Measurements from ENCODE around the gene ZFAND6.

Gene ZFAND6

GRCh38 chr15:80049046-80049445 is 10.4 kb upstream of the ZFAND6 start:
- H3K27me3 ChIP-seq (ENCODE audit: control insufficient read depth, insufficient read depth, low read length): no peaks in the 10 kb centered on the region
- no peak for DNase-seq (ENCODE audit: low read depth, low spot score)
- no peak overlapping the region for H3K27ac ChIP-seq (ENCODE audit: low read length)
- H3K4me3 ChIP-seq (ENCODE audit: low read length): no peak overlapping the region
- H3K36me3 ChIP-seq (ENCODE audit: control insufficient read depth, insufficient read depth, low read length): no peaks in the 10 kb centered on the region
- no peaks in the 10 kb centered on the region for H3K9me3 ChIP-seq (ENCODE audit: control insufficient read depth, insufficient read depth, low read length)
- H3K4me1 ChIP-seq (ENCODE audit: control insufficient read depth, insufficient read depth, low read length): no peaks in the 10 kb centered on the region
- WGBS (ENCODE audit: insufficient coverage, insufficient read length): no CpG with 5 or more reads among the region's 2 CpGs

- Histone ChIP-seq H3K4me3 (ENCODE audit: low read length) (no peak overlapping the region), H3K36me3 (ENCODE audit: control insufficient read depth, insufficient read depth, low read length) (no peaks in the 10 kb centered on the region), H3K27me3 (ENCODE audit: control insufficient read depth, insufficient read depth, low read length) (no peaks in the 10 kb centered on the region), H3K27ac (ENCODE audit: low read length) (no peak overlapping the region), H3K9me3 (ENCODE audit: control insufficient read depth, insufficient read depth, low read length) (no peaks in the 10 kb centered on the region), H3K4me1 (ENCODE audit: control insufficient read depth, insufficient read depth, low read length) (0 out of 2 replicates have a peak, but pooled peaks cover under 1% of the 10 kb centered on the region)
- WGBS (ENCODE audit: insufficient coverage, insufficient read length): no CpG with 5 or more reads among the region's 6 CpGs
- DNase-seq (ENCODE audit: low read depth, low spot score): no peak
Measured at GRCh38 chr15:80052597-80053304, 6.7 kb upstream of the ZFAND6 start.

- Histone ChIP-seq H3K9me3 (ENCODE audit: control insufficient read depth, insufficient read depth, low read length) (no peaks in the 10 kb centered on the region), H3K27me3 (ENCODE audit: control insufficient read depth, insufficient read depth, low read length) (no peaks in the 10 kb centered on the region), H3K27ac (ENCODE audit: low read length) (no peak overlapping the region), H3K4me3 (ENCODE audit: low read length) (no peak overlapping the region), H3K4me1 (ENCODE audit: control insufficient read depth, insufficient read depth, low read length) (0 out of 2 replicates have a peak, but pooled peaks cover 1% of the 10 kb centered on the region), H3K36me3 (ENCODE audit: control insufficient read depth, insufficient read depth, low read length) (no peaks in the 10 kb centered on the region)
- no peak for DNase-seq (ENCODE audit: low read depth, low spot score)
- no CpG with 5 or more reads among the region's 2 CpGs for WGBS (ENCODE audit: insufficient coverage, insufficient read length)
Measured at GRCh38 chr15:80055933-80056332, 3.5 kb upstream of the ZFAND6 start.

GRCh38 chr15:80058044-80058443 is 1.4 kb upstream of the ZFAND6 start:
- H3K4me3 ChIP-seq (ENCODE audit: low read length): no peak overlapping the region
- H3K4me1 ChIP-seq (ENCODE audit: control insufficient read depth, insufficient read depth, low read length): 0 out of 2 replicates have a peak, but pooled peaks cover 1% of the 10 kb centered on the region
- no CpG with 5 or more reads among the region's 6 CpGs for WGBS (ENCODE audit: insufficient coverage, insufficient read length)
- no peaks in the 10 kb centered on the region for H3K27me3 ChIP-seq (ENCODE audit: control insufficient read depth, insufficient read depth, low read length)
- no peak for DNase-seq (ENCODE audit: low read depth, low spot score)
- H3K36me3 ChIP-seq (ENCODE audit: control insufficient read depth, insufficient read depth, low read length): no peaks in the 10 kb centered on the region
- H3K27ac ChIP-seq (ENCODE audit: low read length): no peak overlapping the region
- H3K9me3 ChIP-seq (ENCODE audit: control insufficient read depth, insufficient read depth, low read length): no peaks in the 10 kb centered on the region

- no peaks in the 10 kb centered on the region for H3K9me3 ChIP-seq (ENCODE audit: control insufficient read depth, insufficient read depth, low read length)
- peak overlapping the region; percentile 76 for H3K4me3 ChIP-seq (ENCODE audit: low read length)
- no peaks in the 10 kb centered on the region for H3K36me3 ChIP-seq (ENCODE audit: control insufficient read depth, insufficient read depth, low read length)
- H3K4me1 ChIP-seq (ENCODE audit: control insufficient read depth, insufficient read depth, low read length): peaks cover 3% of the 10 kb centered on the region; the same call in 1 of the 2 replicates
- no peak overlapping the region for H3K27ac ChIP-seq (ENCODE audit: low read length)
- no CpG with 5 or more reads among the region's 72 CpGs for WGBS (ENCODE audit: insufficient coverage, insufficient read length)
- no peak for DNase-seq (ENCODE audit: low read depth, low spot score)
- no peaks in the 10 kb centered on the region for H3K27me3 ChIP-seq (ENCODE audit: control insufficient read depth, insufficient read depth, low read length)
Measured at GRCh38 chr15:80059786-80060355, 395 bp downstream of the ZFAND6 start.

- WGBS (ENCODE audit: insufficient coverage, insufficient read length): no CpG with 5 or more reads among the region's 26 CpGs
- Histone ChIP-seq H3K27me3 (ENCODE audit: control insufficient read depth, insufficient read depth, low read length) (no peaks in the 10 kb centered on the region), H3K4me3 (ENCODE audit: low read length) (peak overlapping the region; percentile 76; the same call in 1 of the 2 replicates), H3K4me1 (ENCODE audit: control insufficient read depth, insufficient read depth, low read length) (peaks cover 3% of the 10 kb centered on the region; the same call in 1 of the 2 replicates), H3K9me3 (ENCODE audit: control insufficient read depth, insufficient read depth, low read length) (no peaks in the 10 kb centered on the region), H3K27ac (ENCODE audit: low read length) (no peak overlapping the region), H3K36me3 (ENCODE audit: control insufficient read depth, insufficient read depth, low read length) (no peaks in the 10 kb centered on the region)
- DNase-seq (ENCODE audit: low read depth, low spot score): no peak
Measured at GRCh38 chr15:80060356-80061006, 1.0 kb downstream of the ZFAND6 start.

- no peak for DNase-seq (ENCODE audit: low read depth, low spot score)
- H3K27ac ChIP-seq (ENCODE audit: low read length): no peak overlapping the region
- H3K36me3 ChIP-seq (ENCODE audit: control insufficient read depth, insufficient read depth, low read length): no peaks in the 10 kb centered on the region
- H3K4me1 ChIP-seq (ENCODE audit: control insufficient read depth, insufficient read depth, low read length): peaks cover 3% of the 10 kb centered on the region; the same call in 1 of the 2 replicates
- no peaks in the 10 kb centered on the region for H3K27me3 ChIP-seq (ENCODE audit: control insufficient read depth, insufficient read depth, low read length)
- WGBS (ENCODE audit: insufficient coverage, insufficient read length): no CpG with 5 or more reads among the region's 5 CpGs
- no peak overlapping the region for H3K4me3 ChIP-seq (ENCODE audit: low read length)
- H3K9me3 ChIP-seq (ENCODE audit: control insufficient read depth, insufficient read depth, low read length): no peaks in the 10 kb centered on the region
Measured at GRCh38 chr15:80061582-80061981, 2.1 kb downstream of the ZFAND6 start.

- Histone ChIP-seq H3K27me3 (ENCODE audit: control insufficient read depth, insufficient read depth, low read length) (no peaks in the 10 kb centered on the region), H3K36me3 (ENCODE audit: control insufficient read depth, insufficient read depth, low read length) (no peaks in the 10 kb centered on the region), H3K4me3 (ENCODE audit: low read length) (no peak overlapping the region), H3K9me3 (ENCODE audit: control insufficient read depth, insufficient read depth, low read length) (no peaks in the 10 kb centered on the region), H3K4me1 (ENCODE audit: control insufficient read depth, insufficient read depth, low read length) (peaks cover 3% of the 10 kb centered on the region), H3K27ac (ENCODE audit: low read length) (no peak overlapping the region)
- DNase-seq (ENCODE audit: low read depth, low spot score): no peak
Measured at GRCh38 chr15:80066912-80067311, 7.4 kb downstream of the ZFAND6 start.

- no peaks in the 10 kb centered on the region for H3K9me3 ChIP-seq (ENCODE audit: control insufficient read depth, insufficient read depth, low read length)
- H3K4me3 ChIP-seq (ENCODE audit: low read length): no peak overlapping the region
- no peak overlapping the region for H3K27ac ChIP-seq (ENCODE audit: low read length)
- DNase-seq (ENCODE audit: low read depth, low spot score): no peak
- no peaks in the 10 kb centered on the region for H3K36me3 ChIP-seq (ENCODE audit: control insufficient read depth, insufficient read depth, low read length)
- H3K27me3 ChIP-seq (ENCODE audit: control insufficient read depth, insufficient read depth, low read length): no peaks in the 10 kb centered on the region
- WGBS (ENCODE audit: insufficient coverage, insufficient read length): no CpG with 5 or more reads among the region's 11 CpGs
- H3K4me1 ChIP-seq (ENCODE audit: control insufficient read depth, insufficient read depth, low read length): peaks cover 3% of the 10 kb centered on the region
Measured at GRCh38 chr15:80068578-80068977, 9.1 kb downstream of the ZFAND6 start.

GRCh38 chr15:80070840-80071239 is 11.4 kb downstream of the ZFAND6 start:
- DNase-seq (ENCODE audit: low read depth, low spot score): no peak
- no peak overlapping the region for H3K27ac ChIP-seq (ENCODE audit: low read length)
- H3K27me3 ChIP-seq (ENCODE audit: control insufficient read depth, insufficient read depth, low read length): no peaks in the 10 kb centered on the region
- peaks cover 1% of the 10 kb centered on the region; the same call in 1 of the 2 replicates for H3K4me1 ChIP-seq (ENCODE audit: control insufficient read depth, insufficient read depth, low read length)
- H3K36me3 ChIP-seq (ENCODE audit: control insufficient read depth, insufficient read depth, low read length): no peaks in the 10 kb centered on the region
- H3K9me3 ChIP-seq (ENCODE audit: control insufficient read depth, insufficient read depth, low read length): no peaks in the 10 kb centered on the region
- no peak overlapping the region for H3K4me3 ChIP-seq (ENCODE audit: low read length)

Data from iPS DF 6.9 (cell line).